Epidermal melanocyte (primary cell): ENCODE measurements around the gene RAD52.

Experiments used
- DNase-seq: peaks from one replicate; pipeline ENCODE4 v3.0.0; 2011; ENCODE audit warnings: low spot score; ENCODE audit not compliant: insufficient read length

Gene RAD52

DNA sequence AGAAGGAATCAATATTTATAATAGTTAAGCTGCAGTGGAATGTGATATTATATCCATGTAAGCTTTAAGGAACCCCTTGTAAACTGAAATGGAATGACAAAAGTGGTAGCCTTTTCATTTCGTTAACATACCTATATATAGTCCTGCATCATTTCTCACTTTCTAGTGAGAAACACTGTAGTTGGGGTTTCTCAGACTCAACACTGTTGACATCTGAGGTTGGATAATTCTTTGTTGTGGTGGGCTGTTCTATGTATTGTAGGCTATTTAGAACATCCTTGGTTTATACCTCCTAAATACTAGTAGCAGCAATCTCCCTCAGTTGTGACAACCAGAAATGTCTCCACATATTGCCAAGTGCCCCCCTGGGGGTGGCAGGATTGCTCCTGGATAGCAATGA lies 79.1 kb downstream of the RAD52 start:
- DNase-seq = no peak

DNA sequence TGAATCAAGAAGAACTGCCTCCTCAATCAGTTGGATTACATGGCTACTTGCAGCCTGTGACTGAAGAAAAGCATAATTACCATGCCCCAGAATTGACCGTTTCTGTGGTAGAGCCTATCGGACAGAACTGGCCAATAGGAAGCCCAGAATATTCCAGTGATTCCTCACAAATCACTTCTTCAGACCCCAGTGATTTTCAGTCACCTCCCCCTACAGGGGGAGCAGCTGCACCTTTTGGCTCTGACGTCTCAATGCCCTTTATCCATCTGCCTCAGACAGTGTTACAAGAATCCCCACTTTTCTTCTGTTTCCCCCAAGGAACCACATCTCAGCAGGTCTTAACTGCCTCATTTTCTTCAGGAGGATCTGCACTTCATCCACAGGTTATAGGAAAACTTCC lies 80.8 kb downstream of the RAD52 start:
- DNase-seq = no peak

DNA sequence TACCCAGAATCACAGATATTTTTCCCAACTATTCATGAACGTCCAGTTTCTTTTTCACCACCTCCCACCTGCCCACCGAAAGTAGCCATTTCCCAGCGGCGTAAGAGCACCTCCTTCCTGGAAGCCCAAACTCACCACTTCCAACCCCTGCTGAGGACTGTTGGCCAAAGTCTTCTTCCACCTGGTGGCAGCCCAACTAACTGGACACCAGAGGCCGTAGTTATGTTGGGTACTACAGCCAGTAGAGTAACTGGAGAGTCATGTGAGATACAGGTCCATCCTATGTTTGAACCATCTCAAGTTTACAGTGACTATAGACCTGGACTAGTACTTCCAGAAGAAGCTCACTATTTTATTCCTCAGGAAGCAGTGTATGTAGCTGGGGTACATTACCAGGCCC lies 81.6 kb downstream of the RAD52 start:
- no peak for DNase-seq

DNA sequence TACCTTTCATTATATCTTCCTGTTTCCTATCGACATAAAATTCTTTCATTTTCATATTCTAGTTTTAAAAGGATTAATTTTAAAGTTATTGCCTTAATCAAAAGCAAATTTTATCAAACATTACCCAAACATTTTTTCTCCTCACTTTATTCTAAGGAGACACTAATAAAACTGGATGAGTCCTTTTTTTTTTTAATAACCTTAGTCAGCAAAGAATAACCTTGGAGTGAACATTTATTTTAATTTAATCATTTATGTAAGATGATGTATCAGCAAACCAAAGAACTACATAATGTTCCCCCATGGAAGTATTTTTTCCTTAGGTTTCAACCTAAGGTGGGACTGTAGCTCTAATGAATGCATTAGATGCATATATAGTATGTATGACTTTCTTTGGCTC lies 83.9 kb downstream of the RAD52 start:
- DNase-seq = no peak

DNA sequence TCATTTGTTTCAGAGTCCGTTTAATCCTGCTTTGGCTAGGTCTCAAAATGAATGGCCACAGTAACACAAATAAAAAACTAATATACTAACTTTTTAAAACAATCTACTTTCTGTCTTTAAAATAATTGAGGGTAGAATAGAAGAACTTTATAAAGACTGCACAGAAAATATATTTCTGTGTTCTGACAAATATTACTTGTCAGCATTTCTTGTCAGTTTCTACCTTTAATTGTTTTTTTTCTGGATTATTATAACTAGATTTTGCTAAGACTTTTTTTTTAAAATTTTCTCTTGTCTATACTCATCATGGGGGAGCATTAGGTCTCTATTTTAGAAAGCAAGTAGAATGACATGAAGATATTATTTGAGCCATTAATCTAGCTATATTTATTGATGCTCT lies 86.2 kb downstream of the RAD52 start:
- DNase-seq = no peak

DNA sequence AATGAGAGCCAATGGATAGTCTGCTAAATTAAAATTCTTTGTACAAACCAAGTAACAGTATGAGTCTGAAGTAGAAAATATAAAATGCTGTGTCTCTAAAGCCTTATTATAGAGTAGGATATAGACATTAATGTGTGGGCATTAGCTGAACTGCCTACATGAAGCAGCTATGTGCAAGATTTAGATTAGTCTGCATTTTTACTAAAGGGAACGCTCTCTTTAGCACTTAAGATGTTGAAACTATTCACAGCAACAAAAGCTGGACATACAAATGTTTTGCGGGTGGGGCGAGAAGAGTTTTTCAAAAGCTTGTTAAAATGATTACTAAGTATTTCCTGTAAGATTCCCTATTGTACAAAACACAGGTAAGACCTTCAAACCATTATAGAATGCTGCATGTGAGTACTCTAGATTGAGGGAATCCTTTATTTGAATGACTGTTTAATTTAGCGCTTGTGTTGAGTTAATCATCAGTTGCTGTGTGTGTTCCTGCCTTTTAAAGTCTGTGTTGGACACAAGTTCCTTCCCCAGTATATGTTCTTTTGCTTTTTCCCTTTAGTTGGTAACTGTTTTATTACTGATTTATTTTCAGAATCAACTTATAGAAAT lies 87.1 kb downstream of the RAD52 start:
- DNase-seq = no peak
